ENCODE measurements around the gene DNAJB6.

The DNAJB6 gene

GRCh38 chr7:157416011-157416410, 79.2 kb downstream of the DNAJB6 start:
- no peak overlapping the region for H2AK5ac ChIP-seq (ENCODE audit: low read depth, low read length)
- no CpG with 5 or more reads among the region's 30 CpGs for WGBS, 2 donors (ENCODE audit: extremely low coverage in 2 of 2, insufficient read length in 2 of 2, insufficient replicate concordance in 1 of 2)
- H3K9me3 ChIP-seq (replicated peaks in 1 of 2; ENCODE audit: control insufficient read depth in 2 of 2, insufficient read depth in 1 of 2, low read depth in 1 of 2, low read length in 2 of 2), result peaks cover 2 to 26% of the 10 kb centered on the region in 2 donors
- no peak overlapping the region for H3K27ac ChIP-seq (replicated peaks; ENCODE audit: low read length)
- H3K9ac ChIP-seq (ENCODE audit: low read depth, low read length, poor library complexity), result no peak overlapping the region
- no peak overlapping the region for H2BK12ac ChIP-seq (ENCODE audit: low read length)
- peaks cover 4 to 13% of the 10 kb centered on the region in 2 donors for H3K4me1 ChIP-seq (ENCODE audit: control insufficient read depth in 2 of 2, insufficient read depth in 1 of 2, low read depth in 1 of 2, low read length in 2 of 2)
- H2AFZ ChIP-seq (ENCODE audit: low read length), result no peak overlapping the region
- H3K14ac ChIP-seq (ENCODE audit: low read length), result no peak overlapping the region
- no peak overlapping the region for H2BK5ac ChIP-seq (ENCODE audit: low read length)
- no peak overlapping the region for H2BK15ac ChIP-seq (ENCODE audit: low read length)
- no peak overlapping the region for H3K4ac ChIP-seq (ENCODE audit: low read length)
- H3K4me3 ChIP-seq (ENCODE audit: low read length in 2 of 2), result no peak overlapping the region
- peaks cover 21 to 55% of the 10 kb centered on the region in 2 donors for H3K36me3 ChIP-seq (replicated peaks in 1 of 2; ENCODE audit: control insufficient read depth in 2 of 2, insufficient read depth in 2 of 2, low read length in 2 of 2)
- no peaks in the 10 kb centered on the region for H3K27me3 ChIP-seq (ENCODE audit: control insufficient read depth in 3 of 3, insufficient read depth in 3 of 3, low read depth in 1 of 3, low read length in 3 of 3)
- peak overlapping the region; percentile 61 for H3K23ac ChIP-seq (ENCODE audit: low read depth, low read length, poor library complexity)
- H3K79me1 ChIP-seq (ENCODE audit: low read depth, low read length), result peaks cover 8% of the 10 kb centered on the region
- no peak overlapping the region for H2BK120ac ChIP-seq (ENCODE audit: low read depth, low read length)
- no peak overlapping the region for H3K4me2 ChIP-seq (ENCODE audit: insufficient read depth, low read length, poor library complexity, severe bottlenecking)
- DNase-seq (ENCODE audit: low spot score), result no peak
- H4K91ac ChIP-seq (ENCODE audit: low read depth, low read length, poor library complexity), result no peak overlapping the region
- peak overlapping the region; percentile 32 for H3K18ac ChIP-seq (ENCODE audit: low read length)
- H4K8ac ChIP-seq (ENCODE audit: low read depth, low read length), result no peak overlapping the region

- WGBS, 2 donors (ENCODE audit: extremely low coverage in 2 of 2, insufficient read length in 2 of 2, insufficient replicate concordance in 1 of 2), result no CpG with 5 or more reads among the region's 41 CpGs
- Histone ChIP-seq H2BK120ac (ENCODE audit: low read depth, low read length) (no peak overlapping the region), H3K27me3 (ENCODE audit: control insufficient read depth in 3 of 3, insufficient read depth in 3 of 3, low read depth in 1 of 3, low read length in 3 of 3) (no peaks in the 10 kb centered on the region), H3K4me2 (ENCODE audit: insufficient read depth, low read length, poor library complexity, severe bottlenecking) (no peak overlapping the region), H2AFZ (ENCODE audit: low read length) (no peak overlapping the region), H3K9ac (ENCODE audit: low read depth, low read length, poor library complexity) (no peak overlapping the region), H3K4me1 (ENCODE audit: control insufficient read depth in 2 of 2, insufficient read depth in 1 of 2, low read depth in 1 of 2, low read length in 2 of 2) (peaks cover 3 to 6% of the 10 kb centered on the region in 2 donors), H3K4ac (ENCODE audit: low read length) (no peak overlapping the region), H4K91ac (ENCODE audit: low read depth, low read length, poor library complexity) (no peak overlapping the region), H3K18ac (ENCODE audit: low read length) (no peak overlapping the region), H2BK5ac (ENCODE audit: low read length) (peak overlapping the region; percentile 53), H2AK5ac (ENCODE audit: low read depth, low read length) (no peak overlapping the region), H3K79me1 (ENCODE audit: low read depth, low read length) (peaks cover 8% of the 10 kb centered on the region), H3K27ac (replicated peaks; ENCODE audit: low read length) (no peak overlapping the region), H4K8ac (ENCODE audit: low read depth, low read length) (no peak overlapping the region), H3K4me3 (ENCODE audit: low read length in 2 of 2) (no peak overlapping the region), H3K9me3 (replicated peaks in 1 of 2; ENCODE audit: control insufficient read depth in 2 of 2, insufficient read depth in 1 of 2, low read depth in 1 of 2, low read length in 2 of 2) (peaks cover 2 to 21% of the 10 kb centered on the region in 2 donors), H2BK15ac (ENCODE audit: low read length) (no peak overlapping the region), H3K23ac (ENCODE audit: low read depth, low read length, poor library complexity) (peak overlapping the region; percentile 31), H3K14ac (ENCODE audit: low read length) (peak overlapping the region; percentile 71), H2BK12ac (ENCODE audit: low read length) (no peak overlapping the region), H3K36me3 (replicated peaks in 1 of 2; ENCODE audit: control insufficient read depth in 2 of 2, insufficient read depth in 2 of 2, low read length in 2 of 2) (peaks cover 21 to 42% of the 10 kb centered on the region in 2 donors)
- DNase-seq (ENCODE audit: low spot score), result no peak
These were observed 81.6 kb downstream of the DNAJB6 start for GRCh38 chr7:157418204-157419034.

DNA sequence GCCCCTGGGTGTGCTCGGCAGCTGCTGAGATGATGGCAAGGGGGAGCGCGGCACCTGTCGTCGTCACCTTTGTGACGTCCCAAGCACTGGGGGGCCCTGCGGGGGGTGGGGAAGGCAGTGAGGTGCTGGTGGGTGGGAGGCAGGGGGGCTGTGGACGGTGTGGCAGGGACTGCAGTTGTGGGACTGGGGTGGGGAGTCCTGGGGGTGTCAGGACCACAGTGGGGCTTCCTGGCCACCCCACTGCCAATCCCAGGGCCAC, 82.2 kb downstream of the DNAJB6 start:
- Histone ChIP-seq H2BK120ac (ENCODE audit: low read depth, low read length) (no peak overlapping the region), H4K8ac (ENCODE audit: low read depth, low read length) (no peak overlapping the region), H3K4me1 (ENCODE audit: control insufficient read depth in 2 of 2, insufficient read depth in 1 of 2, low read depth in 1 of 2, low read length in 2 of 2) (peaks cover 3 to 8% of the 10 kb centered on the region in 2 donors), H3K14ac (ENCODE audit: low read length) (peak overlapping the region; percentile 8), H3K4me2 (ENCODE audit: insufficient read depth, low read length, poor library complexity, severe bottlenecking) (no peak overlapping the region), H2BK5ac (ENCODE audit: low read length) (peak overlapping the region; percentile 53), H2AFZ (ENCODE audit: low read length) (no peak overlapping the region), H3K18ac (ENCODE audit: low read length) (no peak overlapping the region), H3K9ac (ENCODE audit: low read depth, low read length, poor library complexity) (no peak overlapping the region), H3K79me1 (ENCODE audit: low read depth, low read length) (peaks cover 8% of the 10 kb centered on the region), H2AK5ac (ENCODE audit: low read depth, low read length) (no peak overlapping the region), H3K4ac (ENCODE audit: low read length) (no peak overlapping the region), H3K23ac (ENCODE audit: low read depth, low read length, poor library complexity) (peak overlapping the region; percentile 8), H3K36me3 (replicated peaks in 1 of 2; ENCODE audit: control insufficient read depth in 2 of 2, insufficient read depth in 2 of 2, low read length in 2 of 2) (peaks cover 21 to 42% of the 10 kb centered on the region in 2 donors), H3K9me3 (replicated peaks in 1 of 2; ENCODE audit: control insufficient read depth in 2 of 2, insufficient read depth in 1 of 2, low read depth in 1 of 2, low read length in 2 of 2) (peaks cover 2 to 21% of the 10 kb centered on the region in 2 donors), H2BK15ac (ENCODE audit: low read length) (no peak overlapping the region), H3K27me3 (ENCODE audit: control insufficient read depth in 3 of 3, insufficient read depth in 3 of 3, low read depth in 1 of 3, low read length in 3 of 3) (no peaks in the 10 kb centered on the region), H4K91ac (ENCODE audit: low read depth, low read length, poor library complexity) (no peak overlapping the region), H2BK12ac (ENCODE audit: low read length) (no peak overlapping the region), H3K27ac (replicated peaks; ENCODE audit: low read length) (no peak overlapping the region), H3K4me3 (ENCODE audit: low read length in 2 of 2) (no peak overlapping the region)
- DNase-seq (ENCODE audit: low spot score), result no peak
- WGBS, 2 donors (ENCODE audit: extremely low coverage in 2 of 2, insufficient read length in 2 of 2, insufficient replicate concordance in 1 of 2), result no CpG with 5 or more reads among the region's 8 CpGs

- Histone ChIP-seq H2AK5ac (ENCODE audit: low read depth, low read length) (peak overlapping the region; percentile 70), H3K23ac (ENCODE audit: low read depth, low read length, poor library complexity) (peak overlapping the region; percentile 73), H3K27ac (replicated peaks; ENCODE audit: low read length) (no peak overlapping the region), H3K4me1 (ENCODE audit: control insufficient read depth in 2 of 2, insufficient read depth in 1 of 2, low read depth in 1 of 2, low read length in 2 of 2) (peaks cover 0 to 6% of the 10 kb centered on the region in 2 donors), H3K4ac (ENCODE audit: low read length) (peak overlapping the region; percentile 93), H2BK120ac (ENCODE audit: low read depth, low read length) (no peak overlapping the region), H2AFZ (ENCODE audit: low read length) (no peak overlapping the region), H2BK5ac (ENCODE audit: low read length) (peak overlapping the region; percentile 5), H3K36me3 (replicated peaks in 1 of 2; ENCODE audit: control insufficient read depth in 2 of 2, insufficient read depth in 2 of 2, low read length in 2 of 2) (peaks cover 4 to 11% of the 10 kb centered on the region in 2 donors), H3K4me3 (ENCODE audit: low read length in 2 of 2) (no peak overlapping the region), H3K18ac (ENCODE audit: low read length) (peak overlapping the region; percentile 71), H2BK12ac (ENCODE audit: low read length) (no peak overlapping the region), H2BK15ac (ENCODE audit: low read length) (no peak overlapping the region), H3K9ac (ENCODE audit: low read depth, low read length, poor library complexity) (peak overlapping the region; percentile 44), H3K27me3 (ENCODE audit: control insufficient read depth in 3 of 3, insufficient read depth in 3 of 3, low read depth in 1 of 3, low read length in 3 of 3) (no peaks in the 10 kb centered on the region), H3K14ac (ENCODE audit: low read length) (peak overlapping the region; percentile 71), H4K91ac (ENCODE audit: low read depth, low read length, poor library complexity) (no peak overlapping the region), H3K79me1 (ENCODE audit: low read depth, low read length) (peaks cover 4% of the 10 kb centered on the region), H4K8ac (ENCODE audit: low read depth, low read length) (no peak overlapping the region), H3K9me3 (replicated peaks in 1 of 2; ENCODE audit: control insufficient read depth in 2 of 2, insufficient read depth in 1 of 2, low read depth in 1 of 2, low read length in 2 of 2) (peaks cover 0 to 2% of the 10 kb centered on the region in 2 donors), H3K4me2 (ENCODE audit: insufficient read depth, low read length, poor library complexity, severe bottlenecking) (no peak overlapping the region)
- no peak for DNase-seq (ENCODE audit: low spot score)
- WGBS, 2 donors (ENCODE audit: extremely low coverage in 2 of 2, insufficient read length in 2 of 2, insufficient replicate concordance in 1 of 2), result no CpG with 5 or more reads among the region's 23 CpGs
These were observed 85.5 kb downstream of the DNAJB6 start for GRCh38 chr7:157422279-157422678.

Measured in neuronal stem cell (in vitro differentiated cells).